Measurements from ENCODE around the gene CPED1.
"Not testable (repeated sequence)": the region's sequence is repeated elsewhere in the genome, so short reads cannot be mapped to it uniquely, and the experiment has no call there.

CPED1 gene

GRCh38 chr7:121305109-121305508 lies 316.6 kb downstream of the CPED1 start:
- DNase-seq = no peak

- DNase-seq = no peak
These were observed 318.1 kb downstream of the CPED1 start for GRCh38 chr7:121306565-121306964.

GRCh38 chr7:121307021-121307574 lies 318.6 kb downstream of the CPED1 start:
- no peak for DNase-seq

GRCh38 chr7:121313220-121313792 lies 324.8 kb downstream of the CPED1 start:
- DNase-seq = no peak

- DNase-seq = no peak
These were observed 325.5 kb downstream of the CPED1 start for GRCh38 chr7:121313793-121314676.

GRCh38 chr7:121315170-121315569 lies 326.7 kb downstream of the CPED1 start:
- DNase-seq = not testable (repeated sequence)

GRCh38 chr7:121322460-121322859 lies 333.9 kb downstream of the CPED1 start:
- no peak for DNase-seq

GRCh38 chr7:121323515-121324302 lies 335.2 kb downstream of the CPED1 start:
- no peak for DNase-seq

- no peak for DNase-seq
These were observed 339.2 kb downstream of the CPED1 start for GRCh38 chr7:121327671-121328070.

GRCh38 chr7:121328508-121329190 lies 340.1 kb downstream of the CPED1 start, which contains the start of gene WNT16:
WNT16 (plus strand) TSS chr7:121329000; CDS start chr7:121329293, 293 bp downstream.
- peak in 7 of 56 donors; percentile 3 to 48 (median 11) for DNase-seq

- peak in 6 of 56 donors; percentile 4 to 44 (median 6) for DNase-seq
These were observed 340.9 kb downstream of the CPED1 start for GRCh38 chr7:121329191-121330052.

- no peak for DNase-seq
These were observed 341.7 kb downstream of the CPED1 start for GRCh38 chr7:121330053-121330833.

GRCh38 chr7:121331048-121331447 lies 342.5 kb downstream of the CPED1 start:
- no peak for DNase-seq

- no peak for DNase-seq
These were observed 343.1 kb downstream of the CPED1 start for GRCh38 chr7:121331574-121331973.

GRCh38 chr7:121334376-121334775 lies 345.9 kb downstream of the CPED1 start:
- no peak for DNase-seq

GRCh38 chr7:121334875-121335648 lies 346.6 kb downstream of the CPED1 start:
- DNase-seq = no peak

GRCh38 chr7:121336579-121336978 lies 348.1 kb downstream of the CPED1 start:
- no peak for DNase-seq

- no peak for DNase-seq
These were observed 348.9 kb downstream of the CPED1 start for GRCh38 chr7:121337398-121337797.

All from nucleus accumbens (tissue), 56 donors.